H1 (cell line): ENCODE measurements around the gene SLIT3. TPM values are rescaled to one million over a fixed set of nuclear protein-coding genes. Genes with fewer than 3 reads are reported as not detected.

Experiments used
- CTCF ChIA-PET: fragments of 300-600 bp; sonication (Branson Sonifier 250); formaldehyde crosslinking; loops from one replicate; lab custom pipeline; 2021; ENCODE audit not compliant: partially characterized antibody; lab: Charles Lee
- POLR2A ChIA-PET: fragments of 300-600 bp; sonication (Branson Sonifier 250); formaldehyde crosslinking; loops from one replicate; lab custom pipeline; 2021; ENCODE audit warnings: inconsistent platforms; ENCODE audit not compliant: partially characterized antibody; lab: Charles Lee
- DNase-seq, 2 experiments: peaks; one replicate each; pipeline versions ENCODE4 v3.0.0 to v3.0.0-alpha.2; 2010 to 2022; ENCODE audit warnings: low spot score in 2 of 2, low read depth in 1 of 2, mixed read lengths in 1 of 2
- FAIRE-seq: peaks from 2 replicates; lab custom pipeline; 2011; peaks lifted over from hg19 to GRCh38; lab: Jason Lieb, UNC
- H2AFZ ChIP-seq: 2 replicates; pipeline ENCODE4 v1.8.1; 2012; ENCODE audit warnings: low read length, inconsistent platforms
- H2AK5ac ChIP-seq: 2 replicates; pipeline ENCODE4 v1.6.1; 2013; ENCODE audit warnings: low read depth, low read length
- H2BK120ac ChIP-seq: replicated peaks from 2 replicates; pipeline ENCODE3; 2013; ENCODE audit warnings: low read depth, low read length, inconsistent platforms
- H2BK12ac ChIP-seq: 2 replicates; pipeline ENCODE4 v1.6.1; 2013; ENCODE audit warnings: low read depth, low read length
- H2BK15ac ChIP-seq: 2 replicates; pipeline ENCODE4 v1.6.1; 2013; ENCODE audit warnings: low read length
- H2BK20ac ChIP-seq: 2 replicates; pipeline ENCODE4 v1.6.1; 2013; ENCODE audit warnings: low read length
- H2BK5ac ChIP-seq: 2 replicates; pipeline ENCODE4 v1.6.1; 2013; ENCODE audit warnings: low read depth, low read length
- H3K14ac ChIP-seq: 2 replicates; pipeline ENCODE4 v1.6.1; 2013; ENCODE audit warnings: inconsistent platforms; ENCODE audit not compliant: insufficient read length
- H3K18ac ChIP-seq: 2 replicates; pipeline ENCODE4 v1.6.1; 2013; ENCODE audit warnings: low read length; ENCODE audit errors: extremely low read depth
- H3K23ac ChIP-seq: 2 replicates; pipeline ENCODE4 v1.6.1; 2013; ENCODE audit warnings: inconsistent platforms; ENCODE audit not compliant: insufficient read length
- H3K23me2 ChIP-seq: 2 replicates; pipeline ENCODE4 v1.6.1; 2013; ENCODE audit warnings: low read depth, low read length
- H3K27ac ChIP-seq: 2 replicates; pipeline ENCODE4 v1.6.1; 2011; ENCODE audit warnings: low read depth, low read length, inconsistent platforms
- H3K27me3 ChIP-seq, 4 experiments: replicated peaks in 1 of 4; 1 replicate in 1 of 4; 2 replicates in 3 of 4; pipeline versions ENCODE4 v1.6.1 to v1.8.1; 2011 to 2013; ENCODE audit warnings: low read length in 3 of 4, mild to moderate bottlenecking in 3 of 4, inconsistent platforms in 2 of 4, mixed read lengths in 2 of 4, moderate library complexity in 1 of 4; ENCODE audit not compliant: control insufficient read depth in 3 of 4, insufficient read depth in 3 of 4; ENCODE audit errors: extremely low read depth in 1 of 4
- H3K36me3 ChIP-seq, 4 experiments: 2 replicates each; pipeline versions ENCODE4 v1.6.1 to v1.8.1; 2011 to 2013; ENCODE audit warnings: mild to moderate bottlenecking in 4 of 4, low read length in 3 of 4, moderate library complexity in 2 of 4, control low read depth in 1 of 4, inconsistent platforms in 1 of 4; ENCODE audit not compliant: insufficient read depth in 4 of 4, control insufficient read depth in 2 of 4
- H3K4ac ChIP-seq: replicated peaks from 2 replicates; pipeline ENCODE3; 2013; ENCODE audit warnings: low read length, low read depth, mixed read lengths, inconsistent platforms; ENCODE audit not compliant: insufficient read length
- H3K4me1 ChIP-seq, 4 experiments: replicated peaks in 1 of 4; 1 replicate in 1 of 4; 2 replicates in 3 of 4; pipeline versions ENCODE4 v1.6.1 to v1.8.1; 2011 to 2013; ENCODE audit warnings: low read length in 3 of 4, inconsistent platforms in 2 of 4, mixed read lengths in 1 of 4; ENCODE audit not compliant: insufficient read depth in 4 of 4, control insufficient read depth in 3 of 4
- H3K4me2 ChIP-seq, 2 experiments: 2 replicates each; pipeline versions ENCODE4 v1.6.1 to v1.8.1; 2011 to 2013; ENCODE audit warnings: low read depth in 2 of 2, low read length in 2 of 2, control low read depth in 1 of 2, inconsistent platforms in 1 of 2, mild to moderate bottlenecking in 1 of 2; ENCODE audit not compliant: insufficient read depth in 1 of 2
- H3K4me3 ChIP-seq, 4 experiments: fragments of 200-600, 300-600 bp in 1 of 4; sonication (generic), shearing (Covaris generic), sonication (Bioruptor Twin) in 1 of 4; 2 replicates each; pipeline versions ENCODE4 v1.5.1 to v1.8.1; 2011 to 2016; ENCODE audit warnings: low read length in 4 of 4, low read depth in 3 of 4, control low read depth in 2 of 4, inconsistent platforms in 2 of 4, mild to moderate bottlenecking in 2 of 4, mixed read lengths in 1 of 4, moderate library complexity in 1 of 4; ENCODE audit not compliant: insufficient read depth in 2 of 4; ENCODE audit errors: extremely low read depth in 1 of 4
- H3K56ac ChIP-seq: replicated peaks from 2 replicates; pipeline ENCODE3; 2013; ENCODE audit warnings: low read depth, mild to moderate bottlenecking, mixed read lengths, low read length, inconsistent platforms; ENCODE audit not compliant: insufficient read length
- H3K79me1 ChIP-seq: 2 replicates; pipeline ENCODE4 v1.6.1; 2013; ENCODE audit warnings: low read depth, low read length, control low read depth
- H3K79me2 ChIP-seq, 2 experiments: 2 replicates each; pipeline versions ENCODE4 v1.6.1 to v1.8.1; 2012 to 2013; ENCODE audit warnings: low read length in 2 of 2, mild to moderate bottlenecking in 2 of 2, inconsistent platforms in 1 of 2; ENCODE audit not compliant: insufficient read depth in 2 of 2, control insufficient read depth in 1 of 2
- H3K9ac ChIP-seq, 4 experiments: replicated peaks in 1 of 4; 1 replicate in 1 of 4; 2 replicates in 3 of 4; pipeline versions ENCODE4 v1.6.1 to v1.8.1; 2011 to 2013; ENCODE audit warnings: low read depth in 3 of 4, low read length in 3 of 4, control low read depth in 2 of 4, mild to moderate bottlenecking in 2 of 4, moderate library complexity in 2 of 4, inconsistent platforms in 1 of 4; ENCODE audit errors: extremely low read depth in 1 of 4
- H3K9me3 ChIP-seq, 2 experiments: 2 replicates each; pipeline versions ENCODE4 v1.6.1 to v1.8.1; 2012 to 2013; ENCODE audit warnings: mild to moderate bottlenecking in 2 of 2, moderate library complexity in 2 of 2, control low read depth in 1 of 2, inconsistent platforms in 1 of 2, low read depth in 1 of 2, low read length in 1 of 2, mixed read lengths in 1 of 2; ENCODE audit not compliant: insufficient read depth in 2 of 2
- H4K20me1 ChIP-seq, 2 experiments: replicated peaks in 1 of 2; 2 replicates each; pipeline versions ENCODE3 to v1.8.1; 2011 to 2013; ENCODE audit warnings: inconsistent platforms in 2 of 2, low read length in 2 of 2, mild to moderate bottlenecking in 1 of 2; ENCODE audit not compliant: insufficient read depth in 2 of 2, control insufficient read depth in 1 of 2
- H4K5ac ChIP-seq: 2 replicates; pipeline ENCODE4 v1.6.1; 2013; ENCODE audit warnings: low read length, low read depth, mixed read lengths, inconsistent platforms; ENCODE audit not compliant: insufficient read length
- H4K8ac ChIP-seq: 2 replicates; pipeline ENCODE4 v1.8.0; 2013; ENCODE audit warnings: mild to moderate bottlenecking, moderate library complexity, low read length, inconsistent platforms; ENCODE audit not compliant: insufficient read depth; ENCODE audit errors: extremely low read depth
- H4K91ac ChIP-seq: replicated peaks from 2 replicates; pipeline ENCODE3; 2013; ENCODE audit warnings: low read length, mixed read lengths, inconsistent platforms; ENCODE audit not compliant: insufficient read length
- CEBPB ChIP-seq: IDR thresholded peaks from 2 replicates; pipeline ENCODE4 v1.6.1; 2012; ENCODE audit warnings: low read depth, low read length
- CHD1 ChIP-seq: IDR thresholded peaks from 2 replicates; pipeline ENCODE4 v1.6.1; 2012; ENCODE audit warnings: low read depth, low read length, improper control_type of control experiment
- POLR2A ChIP-seq, 2 experiments: IDR thresholded peaks; 1 replicate in 1 of 2; 2 replicates in 1 of 2; pipeline ENCODE4 v1.6.1; 2011; ENCODE audit warnings: low read depth in 2 of 2, low read length in 2 of 2, mild to moderate bottlenecking in 2 of 2; ENCODE audit errors: control extremely low read depth in 1 of 2
- WGBS, 2 experiments: shearing (Covaris generic) in 1 of 2; methylation state at CpG; one replicate each; pipeline versions ENCODE4 v1.1.6 to v1.1.7; 2013 to 2015; ENCODE audit warnings: low lambda C conversion rate in 2 of 2, mixed read lengths in 2 of 2, inconsistent platforms in 1 of 2, low coverage in 1 of 2, missing lambda C conversion rate in 1 of 2; ENCODE audit not compliant: insufficient replicate concordance in 2 of 2, insufficient coverage in 1 of 2, insufficient read length in 1 of 2; ENCODE audit errors: extremely low coverage in 1 of 2, missing lambda C conversion rate in 1 of 2; 5-methylcytosine and 5-hydroxymethylcytosine counted together
- polyA plus RNA-seq, 7 experiments: library from polyadenylated mRNA; depleted of rRNA in 3 of 7; stranded (reverse) in 5 of 7; unstranded in 2 of 7; fragments of >200 nt in 5 of 7; fragments of 200-250 nt in 2 of 7; gene quantifications; 1 replicate in 5 of 7; 2 replicates in 1 of 7; 4 replicates in 1 of 7; pipeline versions ENCODE4 v1.2.1 to v1.2.3, GENCODE V29; 2011 to 2013; ENCODE audit warnings: missing spikeins in 2 of 7, mixed read lengths in 2 of 7
- total RNA-seq: library from RNA; stranded (reverse); fragmentation: NEBNext Ultra II Directional; extraction: Animal tissue kit (Norgen Biotek cat#: 25700); gene quantifications from 2 replicates; pipeline ENCODE4 v1.2.1, GENCODE V29; 2021

The SLIT3 gene
- total and polyA plus RNA-seq, 2 of the 8 experiments (the other 6 are each of a cell fraction or from before 2014, with no cell fraction given): 1.1 to 1.2 TPM

GRCh38 chr5:168649306-168649705 is 651.6 kb downstream of the SLIT3 start:
- H2AK5ac ChIP-seq: no peak overlapping the region
- H2BK5ac ChIP-seq: no peak overlapping the region
- no peak overlapping the region for H3K27ac ChIP-seq
- no peak overlapping the region for H3K4me3 ChIP-seq
- no peaks in the 10 kb centered on the region for H3K23me2 ChIP-seq
- H2BK120ac ChIP-seq: no peak overlapping the region
- no peak overlapping the region for H3K14ac ChIP-seq
- H4K20me1 ChIP-seq: no peaks in the 10 kb centered on the region
- WGBS, 2 experiments: 77% methylated on average over 2 of the region's 2 CpGs; no CpG with 5 or more reads in 1 of the 2 experiments
- H4K91ac ChIP-seq: no peak overlapping the region
- no peaks in the 10 kb centered on the region for H3K27me3 ChIP-seq
- H3K36me3 ChIP-seq: no peaks in the 10 kb centered on the region
- H2BK15ac ChIP-seq: no peak overlapping the region
- H3K4me1 ChIP-seq: no peaks in the 10 kb centered on the region
- H3K79me1 ChIP-seq: no peaks in the 10 kb centered on the region
- POLR2A ChIA-PET: no interaction called here
- no peak for FAIRE-seq
- no peak overlapping the region for H2BK12ac ChIP-seq
- no peak overlapping the region for H3K9ac ChIP-seq
- no peak overlapping the region for H2AFZ ChIP-seq
- H3K4ac ChIP-seq: no peak overlapping the region
- TF ChIP-seq CHD1: no peak
- no peak for TF ChIP-seq CEBPB
- no peak for TF ChIP-seq POLR2A (IDR thresholded peaks at IDR 0.05; ENCODE audit: control extremely low read depth in 1 of 2, low read depth in 2 of 2, low read length in 2 of 2)
- TF ChIP-seq, all 59 proteins: peak for 0
- no peak overlapping the region for H2BK20ac ChIP-seq
- no peak overlapping the region for H3K18ac ChIP-seq
- H3K79me2 ChIP-seq: no peaks in the 10 kb centered on the region
- no peak for DNase-seq
- no peak overlapping the region for H4K5ac ChIP-seq
- CTCF ChIA-PET: interaction anchor here (1.1 to 1.6 kb wide), 2 partner anchors 12 to 14 kb away, joined by 3 to 4 read pairs; no protein-coding TSS in a partner anchor
- no peak overlapping the region for H4K8ac ChIP-seq
- H3K4me2 ChIP-seq: no peak overlapping the region
- no peak overlapping the region for H3K56ac ChIP-seq
- H3K9me3 ChIP-seq: peaks cover 0 to 3% of the 10 kb centered on the region in 2 experiments; a peak in 2 of 4 replicates
- no peak overlapping the region for H3K23ac ChIP-seq
